GM18951 (cell line): ENCODE measurements around the gene CORO6.
A peak's percentile ranks its signal among the peaks of the same experiment; 100 is the strongest.

Experiments
- POLR2A ChIP-seq: IDR thresholded peaks from 4 replicates; pipeline ENCODE4 v1.6.1; 2011; ENCODE audit warnings: mild to moderate bottlenecking; ENCODE audit not compliant: insufficient read length, insufficient read depth; ENCODE audit errors: extremely low read depth
- in situ Hi-C: fragments of 300-500 bp; cut with MboI; formaldehyde crosslinking; loops from one replicate; pipeline ENCODE4 v1.12.0; 2022; ENCODE audit warnings: low sequenced_read_pairs, mixed read lengths, inconsistent platforms; ENCODE audit not compliant: unreplicated experiment

The CORO6 gene

DNA sequence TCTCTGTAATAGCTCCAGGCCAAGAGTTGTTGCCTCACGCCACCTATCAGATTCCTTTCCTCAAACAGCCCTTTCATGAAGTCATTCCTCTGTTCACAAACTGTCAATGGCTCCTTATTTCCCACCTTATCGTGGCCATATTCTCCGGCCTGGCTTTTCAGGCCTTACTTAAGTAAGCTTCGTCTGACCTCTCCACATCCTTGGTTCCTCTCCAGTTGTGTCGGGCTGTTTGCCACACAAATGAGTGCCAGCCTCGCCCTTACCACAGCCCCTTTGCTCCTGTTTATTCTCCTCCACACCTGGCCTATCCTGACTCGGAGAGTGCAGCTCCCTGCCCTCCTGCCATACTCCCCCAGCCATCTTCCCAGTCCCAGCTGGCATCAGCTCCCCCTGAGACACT, 52.2 kb downstream of the CORO6 start:
- in situ Hi-C loops, result no loop called here
- no peak for TF ChIP-seq POLR2A

DNA sequence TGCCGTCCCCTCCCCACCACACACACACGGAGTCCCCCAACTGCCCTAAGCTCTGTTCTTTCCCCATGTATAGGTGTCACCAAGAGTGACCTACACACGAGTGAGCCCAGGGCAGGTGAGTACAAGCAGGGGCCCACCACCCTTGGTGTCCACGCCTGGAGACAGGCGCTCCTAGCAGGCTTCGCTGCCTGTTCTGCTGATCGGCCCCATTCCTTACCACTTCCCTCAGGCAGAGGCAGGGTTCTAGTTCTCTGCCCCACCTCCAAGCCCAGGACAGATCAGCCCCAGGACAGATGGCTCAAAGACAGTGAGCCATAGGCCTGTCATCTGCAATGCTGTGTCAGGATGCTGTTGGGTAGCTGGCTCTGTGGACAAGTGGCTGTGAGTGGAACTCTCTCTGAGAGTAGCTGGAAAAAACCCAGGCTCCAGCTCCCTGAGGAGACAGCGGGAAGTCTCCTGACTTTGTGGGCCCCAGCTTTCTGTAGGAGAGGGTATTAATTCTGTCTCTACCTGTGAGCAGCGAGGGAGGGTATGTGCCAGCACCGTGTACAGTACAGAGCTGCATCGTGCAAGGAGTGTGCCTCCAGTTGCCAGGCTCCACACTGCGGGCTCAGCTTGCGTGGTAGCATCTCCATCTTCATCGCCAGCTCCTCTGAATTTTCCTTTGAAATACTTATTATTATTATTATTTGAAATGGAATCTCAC, 53.3 kb downstream of the CORO6 start:
- in situ Hi-C loops, result no loop called here
- TF ChIP-seq POLR2A, result no peak

DNA sequence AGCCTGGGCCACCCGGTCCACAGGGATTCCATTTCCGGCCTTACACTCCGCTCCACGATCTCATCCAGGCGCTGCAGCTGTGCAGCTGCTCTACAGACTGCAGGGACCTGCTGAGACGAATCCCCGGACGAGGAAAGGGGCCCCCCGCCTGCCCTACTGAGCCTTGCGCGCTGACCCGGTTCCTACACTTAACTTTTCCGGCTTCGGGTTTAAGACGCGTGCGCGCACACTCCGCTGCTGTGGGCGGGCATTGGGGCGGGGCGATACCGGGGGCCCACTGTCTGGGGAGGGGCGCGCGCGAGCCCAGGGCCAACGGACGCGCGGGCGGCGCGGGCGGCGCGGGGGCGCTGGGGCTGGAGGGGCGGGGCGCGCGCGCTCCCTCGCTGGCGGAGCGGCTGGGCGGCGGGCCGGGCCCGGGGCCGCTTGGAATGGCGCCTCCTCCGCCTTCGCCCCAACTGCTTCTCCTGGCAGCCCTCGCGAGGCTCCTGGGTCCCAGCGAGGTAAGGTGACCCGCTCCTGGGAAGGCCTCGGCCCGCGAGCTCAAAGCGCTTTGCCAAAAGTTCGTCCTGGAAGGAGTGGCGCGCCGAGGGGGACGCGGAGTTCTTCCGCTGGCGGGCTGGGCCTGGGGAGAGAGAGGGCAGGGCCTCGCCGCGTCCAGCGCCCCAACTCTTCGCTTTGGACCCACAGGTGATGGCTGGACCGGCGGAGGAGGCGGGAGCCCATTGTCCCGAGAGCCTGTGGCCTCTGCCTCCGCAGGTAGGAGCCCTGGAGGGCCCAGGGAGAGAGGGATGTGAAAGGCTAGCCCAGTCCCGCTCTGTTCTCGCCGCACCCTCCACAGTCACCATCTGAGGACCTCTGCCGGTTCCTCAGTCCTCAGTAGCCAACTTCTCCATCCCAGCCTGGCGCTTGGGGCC, 54.1 kb downstream of the CORO6 start, which contains the start of gene TP53I13:
TSS of gene TP53I13 (plus strand) at position 371 of the 914 bp plus-strand sequence. CDS start at position 429, 58 bp downstream.
- peak; percentile 81 for TF ChIP-seq POLR2A
- in situ Hi-C loops, result no loop called here

DNA sequence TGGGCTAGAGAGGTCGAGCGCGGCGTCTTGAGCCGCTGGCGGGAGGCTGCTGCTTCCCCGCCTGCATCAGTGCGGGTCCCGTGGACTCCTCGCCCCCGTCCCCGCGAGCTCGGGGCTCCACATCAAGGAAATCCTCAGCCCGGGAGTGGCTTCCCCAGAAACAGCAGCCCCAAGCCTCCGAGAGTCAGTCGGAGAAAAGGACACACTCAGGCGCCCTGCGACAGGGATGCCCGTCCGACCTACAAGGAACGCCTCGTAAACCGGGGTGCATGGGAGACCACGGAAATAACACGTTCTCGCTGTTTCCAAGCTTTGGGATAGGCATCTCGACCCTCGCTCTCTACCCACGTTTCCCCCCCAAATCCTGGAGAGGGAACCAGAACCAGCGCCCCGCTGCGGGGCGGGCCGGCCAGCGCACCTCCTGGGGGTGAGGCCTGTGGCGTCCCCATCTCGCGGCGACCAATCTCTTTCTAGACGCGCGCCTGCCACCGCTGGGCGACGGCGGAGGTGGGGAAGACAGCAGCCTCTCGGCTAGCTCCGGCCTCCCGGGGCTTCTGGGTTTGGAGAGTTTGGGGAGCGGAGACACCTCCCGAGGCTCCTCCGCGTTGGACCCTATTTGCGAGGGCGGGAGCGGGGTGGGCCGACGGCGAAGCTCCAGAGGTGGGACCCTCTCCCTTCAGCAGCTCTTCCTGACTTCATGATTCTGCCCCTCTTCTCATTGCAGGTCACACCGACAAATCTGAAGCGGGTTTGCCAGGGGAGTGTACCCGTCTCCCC, 55.0 kb downstream of the CORO6 start:
- no peak for TF ChIP-seq POLR2A
- in situ Hi-C loops, result no loop called here

DNA sequence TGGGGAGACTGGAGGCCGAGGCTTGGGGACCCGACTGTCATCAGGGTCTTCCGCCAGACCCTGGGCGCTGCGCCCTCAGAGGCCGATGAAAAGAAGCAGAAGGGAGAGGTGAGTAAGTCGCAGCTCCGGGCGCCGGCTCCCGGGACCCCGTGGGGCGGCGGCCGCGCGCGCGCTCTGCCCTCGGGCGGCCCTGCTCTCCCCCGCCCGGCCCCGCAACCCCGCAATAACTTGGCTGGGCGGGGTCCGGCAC, 55.5 kb downstream of the CORO6 start:
- no peak for TF ChIP-seq POLR2A
- in situ Hi-C loops, result no loop called here

DNA sequence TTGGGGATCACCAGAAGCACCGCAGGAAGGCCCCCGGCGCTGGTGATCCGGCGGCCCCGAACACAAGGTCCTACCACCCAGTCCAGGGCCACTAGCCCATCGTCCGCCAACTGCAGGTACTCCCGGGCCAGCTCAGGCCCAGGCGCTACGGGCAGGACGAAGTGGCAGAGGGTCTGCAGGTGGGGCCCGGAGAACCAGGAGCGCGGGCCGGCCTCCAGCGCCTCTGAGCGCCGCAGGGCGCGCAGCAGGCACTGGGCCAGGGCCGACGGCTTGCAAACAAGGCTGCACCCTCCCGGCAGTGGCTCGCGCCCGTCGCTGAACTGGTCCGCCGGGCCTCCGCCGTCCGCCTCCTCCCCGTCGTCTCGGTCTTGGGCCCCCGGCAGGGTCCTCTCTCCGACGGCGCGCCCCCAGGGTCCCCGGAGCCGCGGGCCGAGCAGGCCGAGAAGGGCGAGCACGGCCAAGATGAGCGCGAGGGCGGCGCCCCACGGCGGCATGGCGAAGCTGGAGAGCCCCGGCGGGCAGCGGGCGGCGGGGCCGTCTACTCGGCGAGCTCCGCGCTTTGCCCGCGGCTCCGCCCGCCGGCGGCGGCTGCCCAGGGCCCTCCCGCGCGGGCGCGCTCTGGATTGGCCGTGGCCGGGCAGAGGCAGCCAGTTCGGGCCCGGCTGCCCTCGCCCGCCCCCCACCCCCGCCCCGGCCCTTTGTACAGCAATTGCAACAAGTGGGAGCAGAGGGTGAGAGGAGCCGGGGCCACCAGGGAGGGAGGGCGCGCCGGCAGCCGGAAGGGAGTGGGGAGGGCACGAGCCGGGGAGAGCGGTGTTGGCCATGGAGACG, 56.0 kb downstream of the CORO6 start, which contains the start of gene ABHD15:
TSS of gene ABHD15 (minus strand) at position 565 of the 831 bp plus-strand sequence. CDS start at position 494, 71 bp downstream.
- in situ Hi-C loops, result no loop called here
- TF ChIP-seq POLR2A, result no peak

DNA sequence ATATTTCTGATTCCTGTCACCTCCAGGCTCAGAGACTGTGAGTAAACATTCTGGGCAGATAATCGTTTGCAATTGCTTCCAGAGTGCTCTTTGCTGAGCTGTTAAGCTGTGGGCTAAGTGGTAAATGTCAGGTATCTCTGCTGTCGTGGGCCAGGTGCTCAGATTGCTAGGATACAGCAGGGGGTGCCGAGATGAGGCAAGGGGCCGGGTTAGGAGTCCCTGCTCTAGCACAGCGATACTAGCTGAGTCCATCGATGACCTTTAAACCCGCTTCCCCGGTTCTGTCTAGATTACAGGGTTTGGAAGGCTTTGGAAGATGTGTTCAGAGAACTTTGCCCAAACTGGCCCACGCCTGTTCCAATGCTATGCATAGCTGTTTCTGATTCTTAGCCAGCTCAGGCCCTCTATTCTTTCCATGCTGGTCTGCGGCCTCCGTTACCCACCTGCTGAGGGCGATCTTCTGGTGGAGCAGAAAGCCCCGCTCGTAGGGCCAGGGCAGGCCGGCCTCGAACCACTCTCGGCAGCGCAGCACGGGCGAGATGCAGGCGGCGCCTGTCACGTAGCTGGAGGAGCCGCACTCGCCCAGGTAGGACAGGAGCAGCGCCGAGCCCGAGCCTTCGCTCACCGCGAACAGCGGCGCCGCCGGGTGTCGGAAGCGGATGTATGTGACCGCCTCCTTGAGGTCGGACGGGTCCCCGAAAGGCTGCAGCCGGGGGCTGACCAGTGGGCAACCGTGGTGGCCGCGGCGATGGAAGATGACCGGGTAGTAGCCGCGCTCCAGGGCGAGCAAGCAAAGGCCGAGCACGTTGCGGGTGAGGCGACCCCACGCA, 56.9 kb downstream of the CORO6 start:
- TF ChIP-seq POLR2A, result no peak
- in situ Hi-C loops, result no loop called here
